ENCODE data around the gene CALY. TPM values are rescaled to one million over a fixed set of nuclear protein-coding genes. Genes with fewer than 3 reads are reported as not detected.

CALY gene, protein sequence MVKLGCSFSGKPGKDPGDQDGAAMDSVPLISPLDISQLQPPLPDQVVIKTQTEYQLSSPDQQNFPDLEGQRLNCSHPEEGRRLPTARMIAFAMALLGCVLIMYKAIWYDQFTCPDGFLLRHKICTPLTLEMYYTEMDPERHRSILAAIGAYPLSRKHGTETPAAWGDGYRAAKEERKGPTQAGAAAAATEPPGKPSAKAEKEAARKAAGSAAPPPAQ
- not detected for total RNA-seq
- long read RNA-seq = 0 reads

DNA sequence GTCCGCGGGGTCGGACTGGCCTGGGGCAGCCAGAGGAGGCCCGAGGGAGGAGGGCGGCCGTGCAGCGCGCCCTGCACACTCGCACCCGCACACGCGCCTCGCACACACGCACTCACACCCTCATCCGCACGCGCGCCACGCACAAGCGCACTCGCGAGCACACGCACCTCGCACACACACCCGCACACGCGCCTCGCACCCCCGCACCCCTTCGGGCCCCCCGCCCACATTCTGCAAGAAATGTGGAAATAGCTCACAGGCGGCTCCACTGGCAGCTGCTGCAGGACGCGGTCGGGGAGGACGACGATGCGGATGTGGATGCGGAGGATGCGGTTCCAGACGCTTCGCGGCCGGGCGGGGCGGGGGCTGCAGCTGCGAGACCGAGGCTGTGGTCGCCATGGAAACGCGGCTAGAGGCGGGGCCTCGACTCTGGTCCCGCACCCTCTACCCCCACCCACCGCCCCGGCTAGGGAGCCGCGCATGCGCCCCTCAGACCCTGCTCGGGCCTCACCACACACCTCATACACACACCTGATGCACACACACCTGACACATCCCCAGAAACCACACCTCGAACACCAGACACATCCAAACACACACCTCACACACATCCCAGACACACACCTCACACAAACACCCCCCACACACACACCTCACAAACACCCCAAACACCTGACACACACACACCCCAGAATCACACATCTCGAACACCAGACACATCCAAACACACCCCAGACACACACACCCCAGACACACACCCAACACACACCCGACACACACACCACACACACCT lies at the start of gene CALY:
TSS of gene CALY (minus strand) at position 320 of the 793 bp plus-strand sequence. CDS start 7,907 bp downstream, outside the sequence.
- peaks cover 90% of the 10 kb centered on the region for H3K27me3 ChIP-seq (ENCODE audit: low read depth)
- peaks cover 23% of the 10 kb centered on the region for H3K4me1 ChIP-seq
- H3K27ac ChIP-seq (replicated peaks) = no peak within 1 kb of the TSS
- H3K9me3 ChIP-seq (replicated peaks) = no peaks in the 10 kb centered on the region
- intact Hi-C loops (cut with micrococcal nuclease) = no loop called here
- H3K4me3 ChIP-seq = peak within 1 kb of the TSS; percentile 58
- DNase-seq = no peak
- H3K36me3 ChIP-seq = no peaks in the 10 kb centered on the region
- TF ChIP-seq, protein P1, sequence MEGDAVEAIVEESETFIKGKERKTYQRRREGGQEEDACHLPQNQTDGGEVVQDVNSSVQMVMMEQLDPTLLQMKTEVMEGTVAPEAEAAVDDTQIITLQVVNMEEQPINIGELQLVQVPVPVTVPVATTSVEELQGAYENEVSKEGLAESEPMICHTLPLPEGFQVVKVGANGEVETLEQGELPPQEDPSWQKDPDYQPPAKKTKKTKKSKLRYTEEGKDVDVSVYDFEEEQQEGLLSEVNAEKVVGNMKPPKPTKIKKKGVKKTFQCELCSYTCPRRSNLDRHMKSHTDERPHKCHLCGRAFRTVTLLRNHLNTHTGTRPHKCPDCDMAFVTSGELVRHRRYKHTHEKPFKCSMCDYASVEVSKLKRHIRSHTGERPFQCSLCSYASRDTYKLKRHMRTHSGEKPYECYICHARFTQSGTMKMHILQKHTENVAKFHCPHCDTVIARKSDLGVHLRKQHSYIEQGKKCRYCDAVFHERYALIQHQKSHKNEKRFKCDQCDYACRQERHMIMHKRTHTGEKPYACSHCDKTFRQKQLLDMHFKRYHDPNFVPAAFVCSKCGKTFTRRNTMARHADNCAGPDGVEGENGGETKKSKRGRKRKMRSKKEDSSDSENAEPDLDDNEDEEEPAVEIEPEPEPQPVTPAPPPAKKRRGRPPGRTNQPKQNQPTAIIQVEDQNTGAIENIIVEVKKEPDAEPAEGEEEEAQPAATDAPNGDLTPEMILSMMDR (IDR thresholded peaks at IDR 0.05; ENCODE audit: borderline replicate concordance) = no peak

DNA sequence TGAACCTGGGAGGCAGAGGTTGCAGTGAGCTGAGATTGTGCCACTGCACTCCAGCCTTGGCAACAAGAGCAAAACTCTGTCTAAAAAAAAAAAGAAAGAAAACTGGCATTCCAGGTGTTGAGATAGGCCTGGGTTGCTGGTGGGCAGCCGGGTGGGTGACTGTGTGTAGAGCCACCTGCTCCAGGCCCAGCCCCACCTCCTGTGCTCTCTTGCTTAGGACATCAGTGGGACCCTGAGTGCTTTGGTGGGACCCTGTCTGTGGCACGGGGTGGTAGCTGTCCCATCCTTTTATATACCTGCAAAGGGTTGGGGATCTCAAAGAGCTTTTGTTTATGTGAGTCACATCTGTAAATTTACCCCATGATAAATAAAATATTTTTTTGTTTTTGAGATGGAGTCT lies 48.5 kb upstream of the CALY start:
- Histone ChIP-seq H3K27ac (replicated peaks) (no peak overlapping the region), H3K9me3 (replicated peaks) (no peaks in the 10 kb centered on the region), H3K36me3 (no peaks in the 10 kb centered on the region), H3K4me3 (no peak overlapping the region), H3K27me3 (ENCODE audit: low read depth) (no peaks in the 10 kb centered on the region), H3K4me1 (peaks cover 1% of the 10 kb centered on the region)
- DNase-seq = no peak
- TF ChIP-seq, protein P1 (IDR thresholded peaks at IDR 0.05; ENCODE audit: borderline replicate concordance) = no peak
- intact Hi-C loops (cut with micrococcal nuclease) = no loop called here

DNA sequence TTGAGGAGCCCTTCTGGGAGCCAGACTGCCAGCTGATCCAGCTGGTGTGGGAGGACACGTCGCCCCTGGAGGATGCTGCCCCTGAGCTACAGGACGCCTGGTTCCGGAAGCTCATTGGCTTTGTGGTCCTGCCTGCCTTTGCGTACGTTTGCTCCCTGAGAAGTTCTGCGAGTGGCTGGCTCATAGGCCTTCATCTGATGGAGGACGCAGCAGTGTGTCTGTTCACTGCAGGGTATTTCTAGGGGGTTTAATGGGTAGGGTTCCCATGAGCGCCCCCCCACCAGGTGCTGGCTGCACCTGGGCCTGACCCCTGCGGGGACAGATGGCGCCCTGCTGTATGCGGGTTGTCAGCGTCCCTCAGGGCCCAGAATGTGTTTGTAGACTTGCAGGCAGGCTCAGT lies 47.4 kb upstream of the CALY start:
- no peak for DNase-seq
- intact Hi-C loops (cut with micrococcal nuclease) = no loop called here
- TF ChIP-seq, protein P1 (IDR thresholded peaks at IDR 0.05; ENCODE audit: borderline replicate concordance) = no peak
- Histone ChIP-seq H3K36me3 (no peaks in the 10 kb centered on the region), H3K9me3 (replicated peaks) (no peaks in the 10 kb centered on the region), H3K27ac (replicated peaks) (no peak overlapping the region), H3K27me3 (ENCODE audit: low read depth) (no peaks in the 10 kb centered on the region), H3K4me3 (no peak overlapping the region), H3K4me1 (peaks cover 12% of the 10 kb centered on the region)

- Histone ChIP-seq H3K27ac (replicated peaks) (no peak overlapping the region), H3K4me1 (peaks cover 15% of the 10 kb centered on the region), H3K27me3 (ENCODE audit: low read depth) (no peaks in the 10 kb centered on the region), H3K36me3 (no peaks in the 10 kb centered on the region), H3K9me3 (replicated peaks) (no peaks in the 10 kb centered on the region), H3K4me3 (no peak overlapping the region)
- TF ChIP-seq, protein P1 (IDR thresholded peaks at IDR 0.05; ENCODE audit: borderline replicate concordance) = no peak
- intact Hi-C loops (cut with micrococcal nuclease) = no loop called here
- DNase-seq = no peak
Observed at GRCh38 chr10:133383551-133383950, 46.9 kb upstream of the CALY start.

DNA sequence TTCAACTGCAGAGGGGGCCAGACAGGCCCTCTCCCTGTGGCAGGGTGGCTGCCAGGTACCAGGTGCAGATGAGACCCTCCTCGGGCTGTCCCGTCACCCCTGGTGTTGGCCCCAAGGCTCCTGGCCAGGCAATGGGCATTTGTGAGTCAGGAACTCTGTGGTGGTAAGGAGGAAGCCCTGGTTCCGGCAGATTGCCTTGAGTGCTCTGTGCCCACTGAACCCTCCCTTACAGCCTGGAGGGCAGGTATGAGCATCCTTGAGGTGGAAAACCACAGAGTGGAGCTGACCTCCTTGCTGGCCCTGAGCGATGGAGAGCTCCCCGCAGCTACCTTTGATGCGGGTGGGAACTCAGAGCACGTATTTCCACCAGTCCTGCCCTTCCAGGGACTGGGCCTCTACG lies 44.3 kb upstream of the CALY start:
- Histone ChIP-seq H3K36me3 (no peaks in the 10 kb centered on the region), H3K27me3 (ENCODE audit: low read depth) (no peaks in the 10 kb centered on the region), H3K4me3 (no peak overlapping the region), H3K27ac (replicated peaks) (no peak overlapping the region), H3K4me1 (peaks cover 29% of the 10 kb centered on the region), H3K9me3 (replicated peaks) (no peaks in the 10 kb centered on the region)
- TF ChIP-seq, protein P1 (IDR thresholded peaks at IDR 0.05; ENCODE audit: borderline replicate concordance) = no peak
- intact Hi-C loops (cut with micrococcal nuclease) = no loop called here
- no peak for DNase-seq

All from left ventricle myocardium inferior (tissue), 1 donor.